Heart left ventricle (tissue), 13 donors: ENCODE measurements around the gene ASTN2.

Experiments used
- POLR2A ChIP-seq, 2 donors: fragments of 450-650 bp; IDR thresholded peaks; one replicate each; pipeline ENCODE4 v1.6.1; 2017; ENCODE audit warnings: antibody characterized with exemption in 2 of 2, mild to moderate bottlenecking in 2 of 2, moderate library complexity in 2 of 2
- TF ChIP-seq, protein P1 (sequence below), 12 donors: fragments of 200-600 bp; sonication (generic) in 4 of 12; IDR thresholded peaks; one replicate each; pipeline versions ENCODE4 v1.5.0 to v1.8.0; 2018 to 2022; ENCODE audit warnings: antibody characterized with exemption in 12 of 12, mild to moderate bottlenecking in 5 of 12
- donor health status: ischemic (EF 13 %, LVEDD 7.1; RV severe dilation, severe dysfunction).
- donor health status: DM: no; HTN: yes; CAD: no.
- donor health status: DM: no; HTN: no; CAD: no.
- donor health status: ischemic (EF 25% LVEDD 6.9; RV normal size, moderate dysfunction).
- donor health status: ischemic (EF 25% LVEDD 5.7; RV mildly dilated, moderate dysfunction).
- donor health status: ischemic (EF 35%, LVEDD 5.7; RV mildly dilated, moderate dysfunction).
- donor health status: nonischemic (EF 11% LVEDD 7.7; RV severe dilation, severe dysfunction).
- donor health status: DM: yes; HTN: yes; CAD: no.
- donor health status: PGD.
- donor health status: ischemic (EF 29% LVEDD 5.4; RV normal size, mild dysfunction).
- donor health status: nonischemic (EF 23%, LVEDD 6.1; RV moderate dilation, normal function).

DNA sequence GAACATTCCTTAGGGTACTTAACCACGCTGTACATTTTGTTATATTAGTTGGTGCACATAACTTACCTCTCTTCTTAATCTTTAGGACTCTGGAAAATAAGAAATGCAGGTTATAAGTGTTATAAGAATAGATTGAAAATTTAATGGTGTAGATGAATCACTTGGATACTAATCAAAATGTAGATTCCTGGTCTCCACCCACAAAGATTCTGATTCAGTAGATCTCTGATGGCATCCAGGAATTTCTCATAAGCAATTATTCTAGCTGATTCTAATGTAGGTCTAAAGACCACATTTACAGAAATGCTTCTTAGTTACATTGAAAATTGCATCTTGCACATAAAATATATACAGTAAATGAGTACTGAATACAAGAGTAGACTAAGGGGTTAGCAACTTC is 38.9 kb upstream of the ASTN2 start:
- TF ChIP-seq, protein P1, sequence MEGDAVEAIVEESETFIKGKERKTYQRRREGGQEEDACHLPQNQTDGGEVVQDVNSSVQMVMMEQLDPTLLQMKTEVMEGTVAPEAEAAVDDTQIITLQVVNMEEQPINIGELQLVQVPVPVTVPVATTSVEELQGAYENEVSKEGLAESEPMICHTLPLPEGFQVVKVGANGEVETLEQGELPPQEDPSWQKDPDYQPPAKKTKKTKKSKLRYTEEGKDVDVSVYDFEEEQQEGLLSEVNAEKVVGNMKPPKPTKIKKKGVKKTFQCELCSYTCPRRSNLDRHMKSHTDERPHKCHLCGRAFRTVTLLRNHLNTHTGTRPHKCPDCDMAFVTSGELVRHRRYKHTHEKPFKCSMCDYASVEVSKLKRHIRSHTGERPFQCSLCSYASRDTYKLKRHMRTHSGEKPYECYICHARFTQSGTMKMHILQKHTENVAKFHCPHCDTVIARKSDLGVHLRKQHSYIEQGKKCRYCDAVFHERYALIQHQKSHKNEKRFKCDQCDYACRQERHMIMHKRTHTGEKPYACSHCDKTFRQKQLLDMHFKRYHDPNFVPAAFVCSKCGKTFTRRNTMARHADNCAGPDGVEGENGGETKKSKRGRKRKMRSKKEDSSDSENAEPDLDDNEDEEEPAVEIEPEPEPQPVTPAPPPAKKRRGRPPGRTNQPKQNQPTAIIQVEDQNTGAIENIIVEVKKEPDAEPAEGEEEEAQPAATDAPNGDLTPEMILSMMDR (IDR thresholded peaks at IDR 0.05): no peak
- no peak for TF ChIP-seq POLR2A (IDR thresholded peaks at IDR 0.05)
